Astrocyte (in vitro differentiated cells and primary cell): Measurements from ENCODE around the gene DSTN. TPM values are rescaled to one million over a fixed set of nuclear protein-coding genes. Genes with fewer than 3 reads are reported as not detected.
A peak's percentile ranks its signal among the peaks of the same experiment; 100 is the strongest.

Experiments used
- DNase-seq: peaks from one replicate; pipeline ENCODE4 v3.0.0-alpha.2; 2010; ENCODE audit warnings: low read depth
- FAIRE-seq: peaks from 2 replicates; lab custom pipeline; 2011; peaks lifted over from hg19 to GRCh38; lab: Jason Lieb, UNC
- H2AFZ ChIP-seq: 2 replicates; pipeline ENCODE4 v1.6.0; 2012; ENCODE audit warnings: low read depth, low read length, inconsistent platforms
- H3K27ac ChIP-seq: 2 replicates; pipeline ENCODE4 v1.5.1; 2011; ENCODE audit warnings: low read depth, low read length, inconsistent platforms
- H3K27me3 ChIP-seq: 2 replicates; pipeline ENCODE4 v1.6.0; 2011; ENCODE audit warnings: low read length, inconsistent platforms; ENCODE audit not compliant: insufficient read depth
- H3K36me3 ChIP-seq: 2 replicates; pipeline ENCODE4 v1.5.1; 2011; ENCODE audit warnings: low read length, inconsistent platforms; ENCODE audit not compliant: insufficient read depth
- H3K4me1 ChIP-seq: 2 replicates; pipeline ENCODE4 v1.5.1; 2011; ENCODE audit warnings: low read length, inconsistent platforms; ENCODE audit not compliant: insufficient read depth
- H3K4me2 ChIP-seq: 2 replicates; pipeline ENCODE4 v1.6.0; 2012; ENCODE audit warnings: low read length, inconsistent platforms
- H3K4me3 ChIP-seq: 2 replicates; pipeline ENCODE4 v1.5.1; 2011; ENCODE audit warnings: low read depth, mild to moderate bottlenecking, low read length, inconsistent platforms; ENCODE audit not compliant: insufficient read depth
- H3K79me2 ChIP-seq: 2 replicates; pipeline ENCODE4 v1.6.0; 2012; ENCODE audit warnings: mild to moderate bottlenecking, low read length, inconsistent platforms; ENCODE audit not compliant: insufficient read depth
- H3K9ac ChIP-seq: 2 replicates; pipeline ENCODE4 v1.6.0; 2012; ENCODE audit warnings: mild to moderate bottlenecking, low read length, inconsistent platforms
- H3K9me3 ChIP-seq: 2 replicates; pipeline ENCODE4 v1.5.1; 2012; ENCODE audit warnings: low read depth, mild to moderate bottlenecking, low read length, inconsistent platforms; ENCODE audit not compliant: insufficient read depth
- H4K20me1 ChIP-seq: 2 replicates; pipeline ENCODE4 v1.6.0; 2012; ENCODE audit warnings: low read length, inconsistent platforms; ENCODE audit not compliant: insufficient read depth
- H3K27ac Mint-ChIP-seq: one replicate; pipeline ENCODE4 v1.8.0; 2021; ENCODE audit warnings: mild to moderate bottlenecking, mixed read lengths; ENCODE audit not compliant: unreplicated experiment
- H3K27me3 Mint-ChIP-seq: one replicate; pipeline ENCODE4 v1.8.0; 2021; ENCODE audit warnings: low read depth, mixed read lengths; ENCODE audit not compliant: unreplicated experiment
- H3K36me3 Mint-ChIP-seq: one replicate; pipeline ENCODE4 v1.8.0; 2021; ENCODE audit warnings: low read depth, mixed read lengths; ENCODE audit not compliant: unreplicated experiment
- H3K4me1 Mint-ChIP-seq: one replicate; pipeline ENCODE4 v1.8.0; 2021; ENCODE audit warnings: low read depth, mixed read lengths; ENCODE audit not compliant: unreplicated experiment
- H3K4me3 Mint-ChIP-seq: one replicate; pipeline ENCODE4 v1.8.0; 2021; ENCODE audit warnings: mild to moderate bottlenecking, moderate library complexity, mixed read lengths; ENCODE audit not compliant: unreplicated experiment
- H3K9me3 Mint-ChIP-seq: one replicate; pipeline ENCODE4 v1.8.0; 2021; ENCODE audit warnings: mild to moderate bottlenecking, mixed read lengths; ENCODE audit not compliant: unreplicated experiment
- EZH2 ChIP-seq: IDR thresholded peaks from 2 replicates; pipeline ENCODE4 v1.6.1; 2012; ENCODE audit warnings: mild to moderate bottlenecking, low read length, inconsistent platforms; ENCODE audit not compliant: insufficient read depth
- total RNA-seq: library from RNA; stranded (reverse); gene quantifications from 2 replicates; pipeline ENCODE4 v1.2.1, GENCODE V29; 2021
- TF ChIP-seq, protein P1 (sequence below): IDR thresholded peaks from 2 replicates; pipeline ENCODE4 v1.5.1; 2011; ENCODE audit warnings: low read depth, mild to moderate bottlenecking, inconsistent platforms, low read length, moderate library complexity; ENCODE audit not compliant: insufficient read depth

DSTN gene
- total RNA-seq, 1 donor from 2014 or later = 552 TPM

DNA sequence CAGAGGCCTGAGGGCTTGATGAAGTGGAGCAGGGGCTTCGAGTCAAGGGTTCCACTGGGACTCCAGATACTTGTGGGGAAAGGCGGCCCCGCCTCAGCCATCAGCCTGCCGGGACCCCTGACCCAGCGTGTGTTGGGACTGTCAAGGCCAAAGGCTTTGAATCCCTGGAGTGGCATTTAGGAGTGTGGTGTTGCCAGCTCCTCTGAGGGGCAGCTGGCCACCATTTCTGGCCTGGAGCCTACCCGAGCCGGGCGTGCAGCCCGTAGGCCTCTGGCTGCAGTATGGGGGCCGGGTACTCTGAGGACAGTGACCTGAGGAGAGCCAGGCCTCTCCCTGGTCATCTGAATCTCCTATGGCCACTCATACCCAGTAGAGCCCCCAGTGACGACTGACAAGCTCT, 72.1 kb downstream of the DSTN start:
- H3K27me3 ChIP-seq = no peaks in the 10 kb centered on the region
- no peak for DNase-seq

DNA sequence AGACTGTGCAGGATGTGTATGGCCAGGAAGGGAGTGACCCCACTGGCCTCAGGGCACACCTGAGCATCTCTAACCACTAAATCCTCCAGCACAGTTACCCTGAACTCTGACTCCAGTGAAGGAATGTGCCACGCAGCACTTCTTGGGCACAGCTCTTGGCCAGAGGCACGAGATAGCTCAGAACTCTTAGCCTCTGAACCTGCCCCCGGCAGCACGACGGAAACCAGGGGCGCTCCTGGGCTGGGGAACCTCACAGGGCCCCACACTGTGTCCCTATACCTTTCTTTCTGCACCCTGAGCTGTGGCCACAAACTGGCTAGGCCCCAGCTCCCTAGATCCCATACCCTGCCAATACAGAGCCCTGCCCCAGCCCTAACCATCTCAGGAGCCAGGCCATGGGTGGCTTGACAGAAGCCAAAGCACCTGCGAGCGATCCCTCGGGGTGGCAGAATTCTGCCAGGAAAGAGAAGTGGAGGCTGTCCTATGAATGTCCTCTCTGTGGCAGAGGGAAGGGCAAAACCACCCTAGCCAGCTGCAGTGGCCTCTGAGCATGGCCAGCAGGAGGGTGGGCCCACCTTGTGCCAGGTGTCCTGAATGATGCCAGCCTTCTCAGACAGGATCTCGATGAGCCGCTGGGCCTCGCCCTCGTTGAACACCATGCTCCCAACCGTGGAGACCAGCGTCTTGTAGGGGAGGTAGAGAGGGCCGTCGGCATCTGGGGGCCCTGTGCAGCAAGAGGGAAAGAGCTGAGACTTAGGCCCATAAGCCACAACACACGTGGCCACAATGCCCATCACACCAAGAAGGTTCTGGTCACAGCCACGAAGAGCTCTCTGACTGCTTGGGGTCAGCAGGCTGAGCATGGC, 72.8 kb downstream of the DSTN start:
- H3K4me3 Mint-ChIP-seq = no peak overlapping the region
- H3K4me2 ChIP-seq = no peak overlapping the region

More for the DNA sequence above, 72.1 kb downstream of the DSTN start:
- Histone ChIP-seq H3K9ac (no peak overlapping the region), H3K9me3 (no peaks in the 10 kb centered on the region), H3K4me1 (peaks cover 16% of the 10 kb centered on the region), H3K27ac (no peak overlapping the region), H2AFZ (no peak overlapping the region), H3K79me2 (peaks cover 98% of the 10 kb centered on the region), H3K4me3 (no peak overlapping the region), H3K4me2 (no peak overlapping the region), H3K36me3 (peaks cover 32% of the 10 kb centered on the region), H4K20me1 (peaks cover 100% of the 10 kb centered on the region)
- Mint-ChIP-seq H3K36me3 (peaks cover 6% of the 10 kb centered on the region), H3K27me3 (no peaks in the 10 kb centered on the region), H3K27ac (no peak overlapping the region), H3K4me3 (no peak overlapping the region), H3K4me1 (peaks cover 11% of the 10 kb centered on the region), H3K9me3 (no peaks in the 10 kb centered on the region)
- TF ChIP-seq, protein P1, sequence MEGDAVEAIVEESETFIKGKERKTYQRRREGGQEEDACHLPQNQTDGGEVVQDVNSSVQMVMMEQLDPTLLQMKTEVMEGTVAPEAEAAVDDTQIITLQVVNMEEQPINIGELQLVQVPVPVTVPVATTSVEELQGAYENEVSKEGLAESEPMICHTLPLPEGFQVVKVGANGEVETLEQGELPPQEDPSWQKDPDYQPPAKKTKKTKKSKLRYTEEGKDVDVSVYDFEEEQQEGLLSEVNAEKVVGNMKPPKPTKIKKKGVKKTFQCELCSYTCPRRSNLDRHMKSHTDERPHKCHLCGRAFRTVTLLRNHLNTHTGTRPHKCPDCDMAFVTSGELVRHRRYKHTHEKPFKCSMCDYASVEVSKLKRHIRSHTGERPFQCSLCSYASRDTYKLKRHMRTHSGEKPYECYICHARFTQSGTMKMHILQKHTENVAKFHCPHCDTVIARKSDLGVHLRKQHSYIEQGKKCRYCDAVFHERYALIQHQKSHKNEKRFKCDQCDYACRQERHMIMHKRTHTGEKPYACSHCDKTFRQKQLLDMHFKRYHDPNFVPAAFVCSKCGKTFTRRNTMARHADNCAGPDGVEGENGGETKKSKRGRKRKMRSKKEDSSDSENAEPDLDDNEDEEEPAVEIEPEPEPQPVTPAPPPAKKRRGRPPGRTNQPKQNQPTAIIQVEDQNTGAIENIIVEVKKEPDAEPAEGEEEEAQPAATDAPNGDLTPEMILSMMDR = no peak
- TF ChIP-seq EZH2 = no peak
- FAIRE-seq = no peak

More for the DNA sequence above, 72.8 kb downstream of the DSTN start:
- Mint-ChIP-seq H3K9me3 (no peaks in the 10 kb centered on the region), H3K4me1 (peaks cover 11% of the 10 kb centered on the region), H3K27ac (peak overlapping the region; percentile 72), H3K36me3 (peaks cover 6% of the 10 kb centered on the region), H3K27me3 (no peaks in the 10 kb centered on the region)
- H3K9ac ChIP-seq = no peak overlapping the region
- DNase-seq (no peak), FAIRE-seq (no peak)
- no peak overlapping the region for H2AFZ ChIP-seq
- H3K4me3 ChIP-seq = no peak overlapping the region
- H4K20me1 ChIP-seq = peaks cover 100% of the 10 kb centered on the region
- H3K9me3 ChIP-seq = no peaks in the 10 kb centered on the region
- TF ChIP-seq EZH2 = no peak
- TF ChIP-seq, protein P1 = no peak
- H3K4me1 ChIP-seq = peaks cover 16% of the 10 kb centered on the region
- no peak overlapping the region for H3K27ac ChIP-seq
- peaks cover 98% of the 10 kb centered on the region for H3K79me2 ChIP-seq
- peaks cover 27% of the 10 kb centered on the region for H3K36me3 ChIP-seq
- H3K27me3 ChIP-seq = no peaks in the 10 kb centered on the region
